ENCODE results near the gene NVL.

DNA sequence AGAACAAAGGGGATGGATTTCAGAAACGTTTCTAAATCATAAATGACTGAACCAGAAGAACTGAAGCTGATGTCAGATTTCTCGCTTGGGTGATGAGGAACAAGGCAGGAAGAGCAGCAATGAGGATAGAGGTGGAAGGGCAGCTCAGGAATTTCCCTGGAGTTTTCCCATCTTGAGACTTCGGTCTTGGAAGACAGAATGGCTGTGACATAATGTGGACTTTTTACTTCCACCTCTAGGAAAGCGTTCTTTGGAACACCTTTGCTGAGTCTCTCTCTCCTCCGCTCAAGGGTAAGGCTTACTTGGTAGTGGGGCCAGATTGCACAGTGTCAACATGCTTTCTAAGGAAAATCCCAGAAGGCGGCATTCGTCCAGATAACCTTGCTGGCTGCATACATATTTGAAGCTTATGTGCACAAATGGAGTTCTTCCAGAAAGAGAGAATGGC is 110.3 kb downstream of the NVL start:
- TF ChIP-seq ARNTL (CRISPR knock-in tag; IDR thresholded peaks at IDR 0.05; ENCODE audit: borderline replicate concordance, low read depth), result no peak
- no peak for TF ChIP-seq PPARA (CRISPR knock-in tag; IDR thresholded peaks at IDR 0.05; ENCODE audit: borderline replicate concordance)
- no peak for TF ChIP-seq ESRRG (CRISPR knock-in tag; IDR thresholded peaks at IDR 0.05)
- TF ChIP-seq BACH2 (CRISPR knock-in tag; IDR thresholded peaks at IDR 0.05; ENCODE audit: borderline replicate concordance), result no peak
- TF ChIP-seq ZFP3 (CRISPR knock-in tag; IDR thresholded peaks at IDR 0.05), result no peak
- no peak for TF ChIP-seq RARB (CRISPR knock-in tag; IDR thresholded peaks at IDR 0.05)
- TF ChIP-seq, protein P1, sequence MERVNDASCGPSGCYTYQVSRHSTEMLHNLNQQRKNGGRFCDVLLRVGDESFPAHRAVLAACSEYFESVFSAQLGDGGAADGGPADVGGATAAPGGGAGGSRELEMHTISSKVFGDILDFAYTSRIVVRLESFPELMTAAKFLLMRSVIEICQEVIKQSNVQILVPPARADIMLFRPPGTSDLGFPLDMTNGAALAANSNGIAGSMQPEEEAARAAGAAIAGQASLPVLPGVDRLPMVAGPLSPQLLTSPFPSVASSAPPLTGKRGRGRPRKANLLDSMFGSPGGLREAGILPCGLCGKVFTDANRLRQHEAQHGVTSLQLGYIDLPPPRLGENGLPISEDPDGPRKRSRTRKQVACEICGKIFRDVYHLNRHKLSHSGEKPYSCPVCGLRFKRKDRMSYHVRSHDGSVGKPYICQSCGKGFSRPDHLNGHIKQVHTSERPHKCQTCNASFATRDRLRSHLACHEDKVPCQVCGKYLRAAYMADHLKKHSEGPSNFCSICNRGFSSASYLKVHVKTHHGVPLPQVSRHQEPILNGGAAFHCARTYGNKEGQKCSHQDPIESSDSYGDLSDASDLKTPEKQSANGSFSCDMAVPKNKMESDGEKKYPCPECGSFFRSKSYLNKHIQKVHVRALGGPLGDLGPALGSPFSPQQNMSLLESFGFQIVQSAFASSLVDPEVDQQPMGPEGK (CRISPR knock-in tag; IDR thresholded peaks at IDR 0.05; ENCODE audit: borderline replicate concordance), result no peak
- TF ChIP-seq ZFP30 (CRISPR knock-in tag; IDR thresholded peaks at IDR 0.05), result no peak
